Measurements from ENCODE around the gene PROX2.

Gene PROX2

GRCh38 chr14:74875941-74876913, at the start of gene PROX2:
Gene PROX2, minus strand, starts transcription at chr14:74876145. Its CDS starts 12,311 bp downstream, at chr14:74863834.
- DNase-seq, result peak; percentile 29

- peak; percentile 16 for DNase-seq
Observed at GRCh38 chr14:74924061-74924460, 48.1 kb upstream of the PROX2 start.

DNA sequence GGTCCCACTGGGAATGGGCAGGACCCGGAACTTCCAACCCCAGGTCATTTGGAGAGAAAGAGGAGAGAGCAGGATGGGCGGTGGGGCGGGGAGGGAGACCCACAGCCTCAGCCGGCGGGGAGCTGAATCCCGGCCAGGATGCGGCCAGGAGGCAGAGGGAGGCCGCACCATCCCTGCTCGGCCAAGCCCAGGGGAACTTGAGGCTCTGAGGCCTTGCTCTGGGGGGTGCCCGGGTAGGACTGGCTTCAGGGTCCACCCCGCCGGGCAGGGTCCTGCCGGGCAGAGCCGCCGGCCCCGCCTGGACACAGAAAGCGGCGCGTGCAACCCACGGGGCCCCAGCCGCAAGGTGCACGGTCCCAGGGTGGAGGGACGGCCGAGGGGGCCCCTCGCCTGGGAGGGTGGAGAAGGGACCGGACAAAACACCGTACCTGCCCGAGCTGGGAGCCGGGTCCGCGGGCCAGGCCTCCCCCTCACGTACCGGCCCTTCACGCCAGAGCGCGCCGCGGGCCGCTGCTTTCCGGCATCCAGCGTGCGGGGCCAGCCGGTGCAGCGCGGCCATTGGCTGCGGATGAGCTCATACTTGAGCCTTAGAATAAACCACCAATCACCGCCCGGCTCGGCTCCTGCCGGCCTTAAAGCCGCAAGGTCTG, 46.9 kb upstream of the PROX2 start, which contains the start of gene RPS6KL1:
Gene RPS6KL1, minus strand, starts transcription at position 509 of the 650 bp plus-strand sequence. CDS start 1,719 bp downstream, outside the sequence.
- DNase-seq, result peak; percentile 73

- peak; percentile 13 for DNase-seq
Observed at GRCh38 chr14:74921987-74922751, 46.2 kb upstream of the PROX2 start.

GRCh38 chr14:74921053-74921620, 45.2 kb upstream of the PROX2 start:
- DNase-seq, result no peak

GRCh38 chr14:74920281-74920680, 44.3 kb upstream of the PROX2 start:
- DNase-seq, result no peak

DNA sequence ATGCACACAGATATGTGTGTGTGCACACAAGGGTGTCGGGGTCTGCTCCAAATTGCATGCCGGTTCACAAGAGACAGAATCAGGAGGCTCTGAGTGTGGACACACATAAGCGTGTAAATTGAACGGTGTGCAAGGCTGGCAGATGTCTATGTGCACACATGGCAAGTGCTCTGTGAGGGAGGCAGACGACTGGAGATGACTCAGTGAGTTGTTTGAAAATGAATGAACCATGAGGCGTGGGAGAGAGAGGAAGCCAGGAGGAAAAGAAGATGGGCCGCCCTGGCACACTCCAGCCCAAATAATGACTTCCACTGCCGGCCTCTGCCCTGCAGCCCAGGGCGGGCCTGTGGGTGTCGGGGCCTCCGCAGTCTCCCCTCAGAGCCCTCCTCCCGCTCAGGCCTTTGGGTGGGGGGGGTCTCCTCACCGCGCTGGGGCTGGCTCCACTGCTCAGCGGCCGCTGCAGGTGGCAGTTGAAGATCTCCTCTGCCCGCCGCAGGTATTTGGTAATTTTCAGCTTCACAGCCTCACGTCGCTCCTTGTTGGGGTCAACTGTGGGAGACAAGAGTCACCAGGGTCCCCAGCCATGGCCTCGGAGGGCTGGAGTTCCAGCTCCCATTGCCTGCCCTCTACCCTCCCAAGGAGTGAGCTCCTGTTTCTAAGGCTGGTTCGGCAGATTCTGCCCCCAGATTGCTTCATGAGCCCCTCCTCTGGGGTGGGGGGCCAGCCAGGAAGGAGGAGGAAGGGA, 43.6 kb upstream of the PROX2 start:
- DNase-seq, result no peak

GRCh38 chr14:74918380-74918779, 42.4 kb upstream of the PROX2 start:
- no peak for DNase-seq

GRCh38 chr14:74917646-74918081, 41.7 kb upstream of the PROX2 start:
- DNase-seq, result peak; percentile 69

DNA sequence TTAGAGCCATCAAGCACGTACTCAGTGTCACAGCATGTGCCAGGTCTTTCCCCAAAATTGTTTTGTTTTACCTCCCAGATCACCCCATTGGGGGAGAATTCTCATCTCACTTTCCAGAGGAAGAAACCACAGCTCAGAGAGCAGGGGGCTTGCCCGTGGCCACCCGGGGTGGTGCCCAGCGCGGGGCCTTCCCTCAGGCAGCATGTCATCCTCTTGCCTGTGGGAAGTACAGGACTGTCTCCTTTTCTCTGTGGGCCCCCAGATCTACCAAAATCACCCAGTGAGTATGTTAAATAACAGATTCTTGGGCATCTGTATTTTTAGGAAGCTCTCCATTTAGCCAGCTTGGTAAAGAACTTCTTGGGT, 41.2 kb upstream of the PROX2 start:
- no peak for DNase-seq

DNA sequence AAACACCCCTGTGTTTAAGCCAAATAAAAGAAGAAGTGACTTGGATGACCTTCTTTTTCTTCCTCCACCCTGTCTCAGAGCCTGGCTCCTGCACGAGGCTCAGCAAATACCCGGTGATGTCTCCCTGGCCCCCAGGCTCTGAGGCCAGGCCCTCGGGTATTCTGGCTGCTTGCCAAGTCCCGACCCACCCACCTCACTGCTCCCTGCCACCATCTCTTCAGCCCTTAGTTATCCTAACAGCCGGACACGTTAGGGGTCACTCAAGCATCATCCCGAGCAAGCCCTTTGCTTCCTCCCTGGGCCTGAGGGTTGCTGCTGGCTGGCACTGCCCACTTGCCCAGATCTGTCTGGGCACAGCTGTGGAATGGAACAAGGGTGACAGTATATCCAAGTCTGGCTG, 39.9 kb upstream of the PROX2 start:
- DNase-seq, result no peak

DNA sequence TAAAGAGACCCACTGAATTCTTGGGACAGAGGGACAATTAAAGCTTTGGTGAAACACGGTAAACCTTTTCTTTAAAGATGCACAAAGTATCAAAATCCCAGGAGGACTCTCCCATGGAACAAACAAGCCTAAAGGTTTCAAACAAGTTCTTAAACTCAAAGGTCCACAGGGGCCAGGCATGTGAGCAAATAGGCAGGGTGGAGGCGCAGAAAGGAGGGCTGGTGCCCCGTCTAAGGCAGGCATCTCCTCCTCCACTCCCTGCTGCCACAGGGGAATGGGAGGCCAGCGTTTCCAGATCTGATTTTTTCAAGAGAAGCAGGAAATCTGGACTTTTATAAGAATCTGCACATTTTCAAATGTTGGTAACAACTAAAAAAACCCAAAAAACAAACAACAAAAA, 39.5 kb upstream of the PROX2 start:
- no peak for DNase-seq

- DNase-seq, result peak; percentile 86
Observed at GRCh38 chr14:74913986-74914573, 38.1 kb upstream of the PROX2 start.

DNA sequence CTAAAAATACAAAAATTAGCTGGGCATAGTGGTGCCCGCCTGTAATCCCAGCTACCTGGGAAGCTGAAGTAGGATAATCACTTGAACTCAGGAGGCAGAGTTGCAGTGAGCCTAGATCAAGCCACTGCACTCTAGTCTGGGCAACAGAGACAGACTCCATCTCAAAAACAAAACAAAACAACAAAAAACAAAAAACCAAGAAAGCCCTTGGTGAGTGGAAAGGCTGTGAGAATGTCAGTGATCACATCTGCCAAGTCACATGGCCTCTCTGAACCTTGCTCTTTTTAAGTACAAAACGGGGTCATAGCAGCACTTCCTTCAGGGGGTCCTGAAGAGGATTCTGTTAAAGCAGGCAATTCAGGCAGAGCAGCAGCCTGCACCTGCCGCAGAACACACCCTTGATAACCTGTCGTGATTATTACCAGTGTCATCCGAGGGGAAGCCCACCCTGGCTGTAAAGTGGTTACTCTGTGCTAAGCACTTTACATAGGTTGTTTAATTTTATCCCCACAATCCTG, 37.5 kb upstream of the PROX2 start:
- DNase-seq, result no peak

DNA sequence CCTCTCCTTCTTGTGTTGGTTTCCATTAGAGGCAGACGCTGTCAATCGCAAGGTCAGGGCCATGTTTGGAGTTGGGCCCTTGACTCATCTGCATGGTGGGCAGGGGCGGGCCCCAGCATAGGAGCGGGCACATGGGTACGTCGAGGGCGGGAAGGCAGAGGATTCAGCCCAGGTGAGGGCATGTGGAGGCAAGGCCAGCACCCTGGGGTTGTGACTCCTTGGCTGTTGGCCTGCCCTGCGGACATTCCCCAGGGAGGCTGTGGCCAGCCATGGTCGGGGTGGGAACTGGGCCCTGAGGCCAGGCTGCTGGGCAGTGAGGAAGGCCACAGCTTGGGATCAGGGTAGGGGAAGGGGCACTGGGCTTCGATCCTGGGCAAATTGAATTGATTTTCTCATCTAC, 36.9 kb upstream of the PROX2 start:
- DNase-seq, result no peak

GRCh38 chr14:74912111-74912510, 36.2 kb upstream of the PROX2 start:
- DNase-seq, result no peak

- no peak for DNase-seq
Observed at GRCh38 chr14:74911704-74912103, 35.8 kb upstream of the PROX2 start.

- DNase-seq, result no peak
Observed at GRCh38 chr14:74911221-74911620, 35.3 kb upstream of the PROX2 start.

GRCh38 chr14:74910556-74910955, 34.6 kb upstream of the PROX2 start:
- no peak for DNase-seq

- DNase-seq, result no peak
Observed at GRCh38 chr14:74909911-74910310, 34.0 kb upstream of the PROX2 start.

DNA sequence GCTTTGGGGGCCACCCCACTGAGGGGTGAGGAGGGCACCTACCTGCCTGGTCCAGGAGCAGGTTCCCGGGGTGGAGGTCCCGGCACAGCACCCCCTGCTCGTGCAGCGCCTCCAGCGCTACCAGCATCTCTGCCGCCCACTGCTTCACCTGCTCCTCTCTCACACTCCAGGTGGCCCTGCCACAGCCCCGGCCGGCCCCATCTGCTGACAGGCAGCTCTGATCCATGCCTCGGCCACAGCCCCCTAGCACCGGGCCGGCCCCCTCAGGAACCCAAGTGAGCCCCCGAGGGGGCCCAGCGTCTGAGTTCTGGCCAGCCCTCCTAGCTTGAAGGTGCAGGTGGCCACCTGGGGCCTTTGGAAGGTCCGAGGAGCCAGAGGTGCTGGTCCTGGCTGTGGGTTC, 33.6 kb upstream of the PROX2 start:
- DNase-seq, result no peak
